Gastroesophageal sphincter (tissue), 4 donors: Measurements from ENCODE around the gene TEX22. TPM values are rescaled to one million over a fixed set of nuclear protein-coding genes. Genes with fewer than 3 reads are reported as not detected.

ENCODE experiments used
- ATAC-seq: fragments of 150-250 bp; one replicate; pipeline ENCODE4 v1.9.1; 2016; ENCODE audit warnings: mild to moderate bottlenecking, moderate library complexity
- H3K27ac ChIP-seq, 4 donors: fragments of 200-600 bp; sonication (generic) in 3 of 4; 1 replicate in 3 of 4; 2 replicates in 1 of 4; pipeline ENCODE4 v1.5.1; 2016 to 2019
- H3K27me3 ChIP-seq: fragments of 200-600 bp; sonication (generic); one replicate; pipeline ENCODE4 v1.5.1; 2019
- H3K36me3 ChIP-seq, 2 donors: fragments of 200-600 bp; sonication (generic); one replicate each; pipeline ENCODE4 v1.5.1; 2019; ENCODE audit warnings: control low read depth in 1 of 2
- H3K4me1 ChIP-seq, 3 donors: fragments of 200-600 bp; sonication (generic); 1 replicate in 2 of 3; 2 replicates in 1 of 3; pipeline ENCODE4 v1.5.1; 2016 to 2019; ENCODE audit warnings: control low read depth in 2 of 3
- H3K4me3 ChIP-seq, 2 donors: fragments of 200-600 bp; sonication (generic); one replicate each; pipeline ENCODE4 v1.5.1; 2019; ENCODE audit warnings: mild to moderate bottlenecking in 1 of 2, moderate library complexity in 1 of 2
- H3K9me3 ChIP-seq, 3 donors: fragments of 200-600 bp; sonication (generic); one replicate each; pipeline ENCODE4 v1.5.1; 2017 to 2019; ENCODE audit warnings: control low read depth in 2 of 3
- CTCF ChIP-seq, 4 experiments: fragments of 200-600 bp in 2 of 4; fragments of 450-650 bp in 2 of 4; sonication (generic) in 1 of 4; IDR thresholded peaks; one replicate each; pipeline ENCODE4 v1.5.1; 2017 to 2019; ENCODE audit warnings: antibody characterized with exemption in 4 of 4, mild to moderate bottlenecking in 2 of 4, moderate library complexity in 2 of 4
- EP300 ChIP-seq: sonication (generic); formaldehyde crosslinking; IDR thresholded peaks from one replicate; pipeline ENCODE4 v1.6.1; 2017; ENCODE audit warnings: antibody characterized with exemption, mild to moderate bottlenecking
- POLR2A ChIP-seq, 2 donors: fragments of 450-650 bp; IDR thresholded peaks; one replicate each; pipeline ENCODE4 v1.6.1; 2017; ENCODE audit warnings: antibody characterized with exemption in 2 of 2, mild to moderate bottlenecking in 2 of 2, moderate library complexity in 1 of 2
- POLR2AphosphoS5 ChIP-seq: sonication (generic); formaldehyde crosslinking; IDR thresholded peaks from one replicate; pipeline ENCODE4 v1.6.1; 2017; ENCODE audit warnings: antibody characterized with exemption
- WGBS, 2 donors: methylation state at CpG; one replicate each; pipeline ENCODE4 v1.1.5; 2018; ENCODE audit warnings: low coverage in 1 of 2; 5-methylcytosine and 5-hydroxymethylcytosine counted together
- total RNA-seq, 4 donors: library from RNA; depleted of rRNA; stranded (reverse); fragments of >200 nt; gene quantifications; one replicate each; pipeline ENCODE4 v1.1.0, GENCODE V29; 2016

Gene TEX22
- total RNA-seq, 4 donors from 2014 or later, result 0.42 TPM; not detected in 3

GRCh38 chr14:105427412-105427811 lies 29.1 kb downstream of the TEX22 start:
- 96% methylated on average over 10 of the region's 10 CpGs; no CpG with 5 or more reads in 1 of the 2 donors for WGBS, 2 donors
- H3K4me3 ChIP-seq, result no peak overlapping the region
- TF ChIP-seq CTCF (IDR thresholded peaks at IDR 0.05) (no peak), POLR2A (IDR thresholded peaks at IDR 0.05) (no peak), POLR2AphosphoS5 (no peak), EP300 (no peak)
- no peaks in the 10 kb centered on the region for H3K9me3 ChIP-seq
- ATAC-seq, result no peak
- peaks cover 0 to 31% of the 10 kb centered on the region in 2 donors for H3K36me3 ChIP-seq
- H3K27me3 ChIP-seq, result no peaks in the 10 kb centered on the region
- H3K4me1 ChIP-seq, result peaks cover 0 to 11% (median 5%) of the 10 kb centered on the region in 3 donors
- H3K27ac ChIP-seq, result no peak overlapping the region

- Histone ChIP-seq H3K9me3 (no peaks in the 10 kb centered on the region), H3K36me3 (peaks cover 0 to 31% of the 10 kb centered on the region in 2 donors), H3K4me1 (peaks cover 0 to 6% (median 0%) of the 10 kb centered on the region in 3 donors), H3K27me3 (no peaks in the 10 kb centered on the region), H3K27ac (no peak overlapping the region), H3K4me3 (no peak overlapping the region)
- no peak for ATAC-seq
- 84 to 88% methylated on average over 4 to 8 of the region's 9 CpGs for WGBS, 2 donors
- TF ChIP-seq POLR2A (IDR thresholded peaks at IDR 0.05), result no peak
- TF ChIP-seq CTCF (IDR thresholded peaks at IDR 0.05), result no peak
- TF ChIP-seq EP300, result no peak
- TF ChIP-seq POLR2AphosphoS5, result no peak
Measured at GRCh38 chr14:105427936-105428485, 29.7 kb downstream of the TEX22 start.

DNA sequence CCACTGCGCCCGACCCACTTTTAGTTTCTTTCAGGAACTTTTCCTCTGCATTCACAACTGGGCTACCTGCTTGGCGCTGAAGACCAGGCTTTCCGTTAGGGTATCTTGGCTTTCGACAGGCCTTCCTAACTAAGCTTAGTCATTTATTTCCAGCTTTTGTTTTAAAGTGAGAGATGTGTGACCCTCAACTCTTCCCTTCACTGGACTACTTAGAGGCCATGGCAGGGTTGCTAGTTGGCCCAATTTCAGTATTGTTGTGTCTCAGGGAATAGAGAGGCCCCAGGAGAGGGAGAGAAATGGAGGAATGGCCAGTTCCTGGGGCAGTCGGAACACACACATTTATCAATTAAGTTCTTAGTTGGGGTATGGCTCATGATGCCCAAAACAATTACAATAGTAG lies 31.7 kb downstream of the TEX22 start:
- Histone ChIP-seq H3K27me3 (no peaks in the 10 kb centered on the region), H3K36me3 (peaks cover 0 to 29% of the 10 kb centered on the region in 2 donors), H3K9me3 (no peaks in the 10 kb centered on the region), H3K4me1 (peaks cover 0 to 4% (median 0%) of the 10 kb centered on the region in 3 donors), H3K4me3 (no peak overlapping the region), H3K27ac (peak overlapping the region in 2 of 4 donors; percentile 4 to 65)
- WGBS, 2 donors, result 95% methylated on average over 6 of the region's 6 CpGs; no CpG with 5 or more reads in 1 of the 2 donors
- no peak for ATAC-seq
- TF ChIP-seq POLR2AphosphoS5, result no peak
- TF ChIP-seq CTCF (IDR thresholded peaks at IDR 0.05), result no peak
- no peak for TF ChIP-seq EP300
- no peak for TF ChIP-seq POLR2A (IDR thresholded peaks at IDR 0.05)

GRCh38 chr14:105430565-105430964 lies 32.2 kb downstream of the TEX22 start:
- WGBS, 2 donors, result 69 to 72% methylated on average over 8 to 9 of the region's 9 CpGs
- peak; percentile 21 for ATAC-seq
- peak overlapping the region in 3 of 4 donors; percentile 4 to 65 (median 25) for H3K27ac ChIP-seq

More at GRCh38 chr14:105430565-105430964, 32.2 kb downstream of the TEX22 start:
- no peak for TF ChIP-seq EP300
- TF ChIP-seq POLR2A (IDR thresholded peaks at IDR 0.05), result no peak
- no peak for TF ChIP-seq CTCF (IDR thresholded peaks at IDR 0.05)
- TF ChIP-seq POLR2AphosphoS5, result no peak
- Histone ChIP-seq H3K27me3 (no peaks in the 10 kb centered on the region), H3K9me3 (no peaks in the 10 kb centered on the region), H3K4me3 (no peak overlapping the region), H3K4me1 (no peaks in the 10 kb centered on the region), H3K36me3 (peaks cover 0 to 24% of the 10 kb centered on the region in 2 donors)
